ENCODE measurements around the gene PHETA2. TPM values are rescaled to one million over a fixed set of nuclear protein-coding genes. Genes with fewer than 3 reads are reported as not detected.

The PHETA2 gene, protein sequence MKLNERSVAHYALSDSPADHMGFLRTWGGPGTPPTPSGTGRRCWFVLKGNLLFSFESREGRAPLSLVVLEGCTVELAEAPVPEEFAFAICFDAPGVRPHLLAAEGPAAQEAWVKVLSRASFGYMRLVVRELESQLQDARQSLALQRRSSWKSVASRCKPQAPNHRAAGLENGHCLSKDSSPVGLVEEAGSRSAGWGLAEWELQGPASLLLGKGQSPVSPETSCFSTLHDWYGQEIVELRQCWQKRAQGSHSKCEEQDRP
- 3.0 TPM for total RNA-seq

DNA sequence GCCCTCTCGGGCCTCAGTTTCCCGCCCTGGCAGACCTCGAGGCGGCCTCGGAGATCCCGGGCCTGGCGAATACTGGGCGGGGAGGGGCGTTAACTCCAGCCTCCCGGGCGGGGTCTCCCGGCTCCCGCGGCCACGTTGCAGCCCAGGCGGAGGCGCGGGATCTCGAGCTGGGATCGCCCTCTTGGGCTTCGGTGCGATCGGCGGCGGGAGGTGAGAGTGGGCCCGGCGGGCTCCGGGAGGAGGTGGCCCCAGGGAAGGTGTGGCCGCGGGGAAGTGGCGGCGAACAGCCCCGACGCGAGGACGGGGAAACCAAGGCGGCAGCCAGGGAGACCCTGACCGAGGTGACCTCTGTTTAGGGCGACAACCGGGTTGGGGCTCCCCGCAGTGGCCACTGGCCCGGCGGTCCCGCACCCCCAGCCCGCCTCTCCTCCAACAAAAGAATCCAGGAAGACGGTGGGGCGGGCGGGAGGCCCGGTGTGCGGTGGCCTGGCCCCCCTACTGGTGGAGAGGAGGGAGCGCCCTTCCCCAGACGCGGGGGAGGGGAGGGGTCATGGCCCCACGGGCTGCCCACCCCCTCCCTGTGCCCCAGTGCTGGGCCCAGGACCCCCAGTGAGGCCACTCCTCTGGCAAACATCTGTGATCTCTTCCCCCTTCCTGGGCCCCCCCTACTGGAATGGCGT is at the start of gene PHETA2:
Gene PHETA2, plus strand, starts transcription at position 117 of the 680 bp plus-strand sequence. CDS start 3,046 bp downstream, outside the sequence.
- no peak for DNase-seq

DNA sequence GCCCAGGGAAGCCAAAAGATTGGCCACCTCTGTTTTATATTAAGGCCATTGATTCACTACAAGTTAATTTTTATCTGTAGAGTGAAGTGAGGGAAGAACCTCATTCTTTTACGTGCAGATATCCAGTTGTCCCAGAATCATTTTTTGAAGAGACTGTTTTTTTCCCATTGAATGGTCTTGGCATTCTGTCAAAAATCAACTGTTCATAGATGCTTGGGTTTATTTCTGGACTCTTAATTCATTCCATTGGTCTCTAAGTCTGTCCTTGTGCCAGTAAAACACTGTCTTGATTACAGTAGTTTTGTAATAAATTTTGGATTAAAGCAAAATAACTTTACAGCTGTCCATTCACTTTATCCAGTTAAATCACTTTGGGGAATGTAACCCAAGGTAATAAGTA is 48.6 kb upstream of the PHETA2 start:
- DNase-seq: no peak

DNA sequence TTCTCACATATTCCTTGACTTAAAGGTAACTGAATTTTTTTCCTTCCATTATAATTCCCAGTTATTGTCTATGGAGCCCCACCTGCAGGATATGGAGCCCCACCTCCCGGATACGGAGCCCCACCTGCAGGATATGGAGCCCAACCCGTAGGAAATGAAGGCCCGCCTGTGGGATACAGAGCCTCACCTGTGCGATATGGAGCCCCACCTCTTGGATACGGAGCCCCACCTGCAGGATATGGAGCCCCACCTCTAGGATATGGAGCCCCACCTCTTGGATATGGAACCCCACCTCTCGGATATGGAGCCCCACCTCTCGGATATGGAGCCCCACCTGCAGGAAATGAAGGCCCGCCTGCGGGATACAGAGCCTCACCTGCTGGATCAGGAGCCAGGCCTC is 47.3 kb upstream of the PHETA2 start:
- no peak for DNase-seq

DNA sequence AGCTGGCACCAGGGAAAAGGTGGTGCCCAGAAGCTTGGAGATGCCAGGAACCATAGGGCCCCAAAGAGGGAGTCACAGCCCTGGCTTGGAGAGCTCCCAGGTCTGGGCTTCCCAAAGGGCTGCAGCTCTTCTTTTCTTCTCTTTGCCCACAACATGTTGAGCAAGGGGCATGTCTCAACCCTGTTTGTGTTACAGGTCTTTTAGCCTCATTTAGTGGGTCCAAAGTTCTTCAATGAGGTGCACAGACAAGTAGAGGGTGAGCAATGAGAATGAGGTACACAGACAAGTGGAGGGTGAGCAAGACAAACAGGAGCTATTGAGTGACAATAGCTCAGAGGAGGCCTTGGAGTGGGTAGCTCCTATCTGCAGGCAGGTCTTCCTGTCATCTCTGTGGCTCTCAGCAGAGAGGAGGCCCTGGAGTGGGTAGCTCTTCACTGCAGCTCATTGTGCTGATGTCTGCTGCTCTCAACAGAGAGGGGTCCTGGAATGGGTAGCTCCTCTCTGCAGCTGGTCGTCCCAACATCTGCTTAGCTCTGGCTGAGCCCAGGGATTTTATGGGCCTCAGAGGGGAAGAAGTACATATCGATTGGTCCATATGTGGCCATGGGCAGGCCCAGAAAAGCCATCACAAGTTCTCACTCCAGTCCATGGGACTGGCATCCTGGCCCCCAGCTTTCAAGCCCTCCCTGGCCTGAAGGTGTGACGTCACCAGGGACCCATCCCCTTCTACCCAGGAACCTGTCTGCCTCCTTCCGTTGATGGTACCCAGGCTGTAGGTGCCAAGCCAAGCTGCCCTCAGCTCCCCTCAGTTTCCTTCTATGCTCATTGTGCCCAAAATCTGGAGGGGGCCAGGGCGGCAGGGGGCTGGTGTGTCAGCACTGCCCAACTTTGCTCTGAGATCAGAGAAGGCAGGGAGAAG is 40.5 kb upstream of the PHETA2 start:
- no peak for DNase-seq

DNA sequence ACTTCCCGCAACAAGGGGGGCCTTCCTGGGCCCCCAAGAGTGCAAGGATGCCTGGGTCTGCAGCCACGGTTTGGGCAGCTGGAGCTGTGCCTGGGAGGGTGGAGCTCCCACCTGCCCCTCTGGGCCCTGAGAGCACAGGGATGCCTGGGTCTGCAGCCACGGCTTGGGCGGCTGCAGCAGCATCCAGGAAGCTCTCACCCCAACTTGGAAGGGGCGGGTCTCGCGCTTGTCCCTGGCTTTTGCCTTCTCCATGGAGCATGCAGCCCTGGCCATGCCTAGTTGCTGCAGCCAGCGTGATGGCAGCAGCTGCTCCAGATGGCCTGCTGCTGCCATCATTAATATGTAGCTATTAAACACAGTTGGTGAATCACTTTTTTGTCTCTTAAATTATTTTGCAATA is 38.8 kb upstream of the PHETA2 start:
- DNase-seq: no peak

DNA sequence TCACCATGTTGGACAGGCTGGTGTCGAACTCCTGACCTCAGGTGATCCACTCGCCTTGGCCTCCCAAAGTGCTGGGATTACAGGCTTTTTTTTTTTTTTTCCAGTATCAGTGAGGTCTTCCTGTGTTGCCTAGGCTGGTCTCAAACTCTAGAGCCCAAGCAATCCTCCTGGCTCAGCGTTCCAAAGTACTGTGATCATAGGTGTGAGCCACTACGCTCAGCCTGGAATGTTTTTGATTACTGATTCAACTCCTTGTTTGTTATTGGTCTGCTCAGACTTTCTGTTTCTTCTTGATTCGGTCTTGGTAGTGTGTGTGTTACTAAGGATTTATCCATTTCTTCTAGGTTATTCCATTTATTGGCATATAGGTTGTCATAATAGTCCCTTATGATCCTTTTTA is 34.8 kb upstream of the PHETA2 start:
- DNase-seq: no peak

DNA sequence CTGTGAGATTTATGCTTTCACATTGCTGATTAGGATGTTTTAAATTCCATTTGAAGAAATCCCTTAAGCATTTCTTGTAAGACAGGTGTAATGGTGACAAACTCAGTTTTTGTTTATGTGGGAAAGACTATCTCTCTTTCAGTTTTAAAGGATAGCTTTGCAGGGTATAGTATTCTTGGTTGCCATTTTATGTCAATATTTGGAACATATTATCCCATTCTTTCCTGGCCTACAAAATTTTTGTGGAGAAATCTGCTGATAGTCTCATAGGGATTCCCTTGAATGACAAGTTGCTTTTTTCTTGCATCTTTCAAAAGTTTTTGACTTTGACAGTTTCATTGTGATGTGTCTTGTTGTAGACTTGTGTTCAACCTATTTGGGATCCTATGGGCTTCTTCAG is 32.3 kb upstream of the PHETA2 start:
- DNase-seq: no peak

DNA sequence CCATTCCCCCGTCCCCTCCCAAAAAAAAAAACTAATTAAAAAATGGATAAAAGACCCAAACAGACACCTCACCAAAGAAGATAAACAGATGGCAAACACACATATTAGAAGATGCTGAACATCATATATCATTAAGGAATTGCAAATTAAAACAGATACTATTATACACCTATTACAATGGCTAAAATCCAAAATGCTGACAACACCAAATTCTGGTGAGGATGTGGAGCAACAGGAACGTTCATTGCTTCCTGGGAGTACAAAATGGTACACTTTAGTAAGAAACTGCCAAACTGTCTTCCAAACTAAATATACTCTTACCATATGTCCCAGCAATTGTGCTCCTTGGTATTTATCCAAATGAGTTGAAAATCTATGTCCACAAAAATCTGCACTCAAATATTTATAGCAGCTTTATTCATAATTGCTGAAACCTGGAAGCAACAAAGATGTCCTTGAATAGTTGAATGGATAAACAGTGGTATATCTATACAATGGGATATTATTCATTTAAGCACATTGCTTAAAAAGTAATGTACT is 23.3 kb upstream of the PHETA2 start:
- DNase-seq: no peak

DNA sequence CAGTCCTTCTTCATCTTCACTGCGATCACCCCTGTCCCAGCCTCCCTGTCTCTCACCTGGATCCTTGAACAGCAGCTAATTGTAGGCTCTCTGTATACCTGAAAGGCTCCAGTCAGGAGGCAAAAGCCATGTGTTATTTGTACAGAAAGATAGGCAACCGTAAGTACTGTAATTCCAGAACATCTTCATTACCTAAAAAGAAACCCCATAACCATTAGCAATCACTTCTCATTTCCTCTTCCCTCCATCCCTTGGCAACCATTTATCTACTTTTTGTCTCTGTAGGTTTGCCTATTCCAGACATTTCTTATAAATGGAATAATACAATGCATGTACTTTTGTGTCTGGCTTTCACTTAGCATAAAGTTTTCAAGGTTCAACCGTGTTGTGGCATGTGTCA is 21.3 kb upstream of the PHETA2 start:
- DNase-seq: no peak

DNA sequence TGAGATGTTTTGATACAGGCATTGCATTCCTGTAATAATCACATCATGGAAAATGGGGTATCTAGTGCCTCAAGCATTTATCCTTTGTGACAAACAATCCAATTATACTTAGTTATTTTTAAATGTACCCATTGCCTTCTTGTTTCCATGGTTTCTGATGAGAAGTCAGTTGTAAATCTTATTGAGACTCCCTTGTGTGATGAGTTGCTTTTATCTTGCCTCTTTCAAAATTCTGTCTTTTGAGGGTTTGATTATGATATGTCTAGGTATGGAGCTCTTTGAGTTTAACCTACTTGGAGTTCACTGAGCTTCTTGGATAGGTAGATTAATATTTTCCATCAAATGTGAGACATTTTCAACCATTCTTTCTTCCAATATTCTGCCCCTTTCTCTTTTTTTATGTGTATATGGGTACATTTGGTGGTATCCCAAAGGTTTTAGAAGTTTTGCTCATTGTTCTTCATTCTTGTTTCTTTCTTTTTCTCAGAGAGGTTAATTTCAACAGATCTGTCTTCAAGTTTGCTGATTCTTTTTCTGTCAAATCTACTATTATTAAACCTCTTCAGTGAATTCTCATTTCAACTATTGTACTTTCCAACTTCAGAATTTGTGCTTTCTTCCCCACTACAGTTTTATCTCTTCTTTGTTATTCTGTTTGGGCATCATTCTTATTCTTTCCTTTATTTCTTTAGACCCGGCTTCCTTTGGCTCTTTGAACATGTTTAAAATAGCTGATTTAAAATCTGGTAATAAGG is 17.1 kb upstream of the PHETA2 start:
- DNase-seq: no peak

DNA sequence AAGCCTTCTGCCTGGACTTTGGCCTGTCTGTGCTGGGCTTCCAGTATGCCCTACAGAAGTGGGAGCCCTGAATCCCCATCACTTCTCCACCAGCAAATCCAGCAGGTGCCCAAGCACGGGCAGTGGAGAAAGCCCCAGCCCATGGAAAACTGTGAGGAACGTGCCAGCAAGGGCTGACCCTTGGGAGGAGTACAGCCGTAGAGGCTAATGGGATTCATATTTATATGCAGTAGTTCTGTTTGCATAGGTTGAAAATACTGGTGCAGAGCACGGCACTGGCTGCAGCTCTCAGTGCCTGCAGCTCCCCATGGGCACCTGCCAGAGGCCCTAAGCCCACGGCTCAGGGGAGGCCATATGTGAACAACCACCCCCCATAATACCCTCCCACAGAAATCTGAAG is 13.6 kb upstream of the PHETA2 start:
- DNase-seq: no peak

DNA sequence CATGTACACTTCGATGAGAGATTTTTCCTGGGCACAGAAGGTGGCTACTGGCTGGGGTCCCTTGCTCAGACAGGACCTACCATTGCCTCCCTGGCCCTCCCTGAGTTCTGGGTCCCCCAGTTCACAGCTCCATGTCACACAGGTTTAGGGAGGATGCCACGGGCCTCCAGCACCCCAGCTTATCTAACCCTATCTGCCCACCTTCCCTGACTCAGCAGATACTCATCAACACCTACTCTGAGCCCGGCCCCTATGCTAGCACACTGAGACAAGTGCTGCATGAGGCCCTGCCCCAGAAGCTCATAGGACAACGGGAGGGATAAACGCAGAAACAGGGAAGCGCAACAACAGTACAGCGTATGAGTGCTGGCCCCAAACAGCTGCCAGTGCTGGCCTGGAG is 13.0 kb upstream of the PHETA2 start:
- no peak for DNase-seq

DNA sequence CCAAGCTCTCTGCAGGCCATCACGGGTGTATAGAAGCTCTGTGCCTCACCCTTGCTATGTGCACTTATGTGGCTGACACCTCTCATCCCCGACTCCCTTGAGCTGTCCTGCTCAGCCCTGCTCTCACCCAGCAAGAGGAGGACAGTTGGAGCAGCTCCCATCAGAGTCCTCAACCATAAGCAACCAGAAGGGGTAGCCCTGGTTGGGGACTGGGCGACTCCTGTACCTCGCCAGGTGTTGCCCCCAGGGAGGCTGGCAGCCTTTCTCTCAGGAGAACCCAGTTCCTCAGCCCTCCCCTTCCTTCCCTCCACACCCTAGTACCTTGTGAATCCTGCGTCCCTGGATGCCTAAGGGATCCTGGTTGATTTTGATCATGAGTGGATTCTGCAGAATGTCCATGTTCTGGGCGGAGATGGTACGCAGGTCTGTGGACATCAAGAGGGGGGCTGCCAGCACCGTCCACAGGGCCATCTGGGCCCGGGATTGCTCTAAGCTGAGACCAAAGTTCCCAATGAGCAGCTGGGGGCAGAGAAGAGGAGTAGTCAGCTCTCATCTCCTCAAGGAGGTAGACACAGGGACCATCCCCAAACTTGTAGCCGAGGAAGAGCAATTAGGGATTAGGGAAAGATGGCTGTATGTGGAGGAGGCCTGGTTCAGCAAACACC is 11.4 kb upstream of the PHETA2 start:
- DNase-seq: no peak

DNA sequence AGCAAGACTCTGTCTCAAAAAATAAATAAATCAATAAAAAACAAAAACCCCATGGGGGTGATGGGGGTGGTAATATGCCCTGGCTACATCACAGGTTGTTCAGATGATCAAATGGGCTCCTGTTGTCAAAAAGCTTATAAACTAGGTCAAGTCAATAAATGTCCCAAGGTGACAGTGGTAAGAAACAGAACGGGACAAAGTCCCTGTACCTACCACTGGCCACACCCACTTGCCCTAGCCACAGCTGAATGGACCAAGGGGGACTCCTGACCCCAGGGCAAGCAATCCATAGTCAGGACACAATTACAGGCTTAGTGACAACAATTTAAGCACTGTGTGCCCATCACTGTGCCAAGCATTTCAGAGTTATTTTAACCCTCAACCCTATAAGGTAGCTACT is 9.4 kb upstream of the PHETA2 start:
- DNase-seq: no peak

DNA sequence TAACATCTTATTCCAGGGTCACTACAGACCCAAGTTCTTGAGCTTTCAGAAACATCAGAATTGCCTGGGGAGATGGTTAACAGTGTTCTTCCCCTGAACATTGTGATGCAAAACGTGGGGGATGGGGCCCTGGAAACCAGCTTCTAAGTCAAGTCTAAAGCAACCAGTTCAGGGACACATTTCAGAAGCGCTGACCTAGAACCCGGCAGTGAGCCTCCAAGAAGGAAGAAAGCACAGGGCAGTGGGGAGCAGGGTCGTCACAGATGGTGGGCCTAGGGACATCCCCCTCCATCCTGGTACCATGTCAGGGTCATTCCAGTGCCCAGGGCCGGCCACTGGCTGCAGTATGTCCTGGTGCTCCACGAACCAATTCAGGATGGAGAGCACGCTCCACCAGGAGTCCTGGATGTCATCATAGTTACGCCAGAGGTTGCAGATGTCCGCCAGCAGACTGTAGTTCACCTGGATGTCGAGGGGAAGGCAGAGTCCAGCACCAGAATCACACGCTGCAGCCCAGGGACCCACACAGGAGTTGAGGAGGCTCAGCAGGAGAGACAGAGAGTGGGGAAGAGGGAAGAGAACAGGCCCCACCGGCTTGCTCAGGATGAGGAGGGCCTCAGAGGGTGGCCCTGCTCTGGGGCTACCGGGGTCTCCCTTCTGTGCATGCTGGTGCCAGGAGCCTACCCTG is 8.5 kb upstream of the PHETA2 start:
- no peak for DNase-seq

DNA sequence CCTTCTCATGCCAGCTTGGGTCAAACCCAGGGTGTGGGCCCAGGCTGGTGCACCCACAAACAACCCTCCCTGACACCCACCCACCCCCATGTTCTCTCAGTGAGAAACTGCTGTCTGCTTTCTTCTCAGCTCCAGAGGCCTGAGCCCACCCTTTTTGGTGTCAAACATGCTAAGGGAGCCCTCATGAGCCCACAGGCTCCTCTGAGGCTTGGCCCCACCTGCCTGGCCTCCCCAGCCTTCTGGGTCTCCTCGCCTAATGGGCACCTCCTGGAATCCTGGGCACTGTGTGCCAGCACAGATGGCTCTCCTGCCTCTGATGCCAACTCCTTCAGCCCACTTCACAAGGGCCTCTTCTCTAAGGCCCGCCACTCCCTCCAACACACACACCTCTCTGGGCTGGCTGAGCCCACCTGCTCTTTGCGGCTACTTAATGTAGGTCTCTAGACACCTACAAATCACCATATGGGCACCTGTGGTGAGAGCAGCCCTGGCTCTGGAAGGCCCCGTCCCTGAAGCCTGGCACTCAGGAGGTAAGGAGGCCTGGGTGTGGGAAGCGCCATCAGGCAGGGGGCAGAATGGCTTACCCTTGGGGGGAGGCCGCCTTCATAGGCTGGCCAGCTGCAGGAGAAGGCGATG is 7.8 kb upstream of the PHETA2 start:
- DNase-seq: no peak

DNA sequence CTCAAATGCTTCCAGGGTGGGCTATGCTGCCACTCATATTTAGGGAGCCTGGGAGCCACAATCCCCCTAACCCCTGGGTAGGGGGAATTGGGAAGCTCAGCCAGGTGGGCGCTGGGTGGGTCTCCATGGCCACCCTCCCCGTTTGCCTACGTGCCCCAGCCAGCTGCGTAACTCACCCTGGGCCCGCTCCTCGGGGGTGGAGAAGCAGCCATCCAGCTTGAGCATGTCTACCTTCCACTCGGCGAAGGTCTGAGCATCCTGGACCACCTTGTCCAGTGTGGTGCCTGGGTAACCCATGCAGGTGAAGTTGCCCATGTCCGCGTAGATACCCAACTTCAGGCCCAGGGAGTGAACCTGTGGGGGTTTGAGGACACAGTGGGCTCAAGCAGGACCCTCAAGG is 7.1 kb upstream of the PHETA2 start:
- DNase-seq: no peak

DNA sequence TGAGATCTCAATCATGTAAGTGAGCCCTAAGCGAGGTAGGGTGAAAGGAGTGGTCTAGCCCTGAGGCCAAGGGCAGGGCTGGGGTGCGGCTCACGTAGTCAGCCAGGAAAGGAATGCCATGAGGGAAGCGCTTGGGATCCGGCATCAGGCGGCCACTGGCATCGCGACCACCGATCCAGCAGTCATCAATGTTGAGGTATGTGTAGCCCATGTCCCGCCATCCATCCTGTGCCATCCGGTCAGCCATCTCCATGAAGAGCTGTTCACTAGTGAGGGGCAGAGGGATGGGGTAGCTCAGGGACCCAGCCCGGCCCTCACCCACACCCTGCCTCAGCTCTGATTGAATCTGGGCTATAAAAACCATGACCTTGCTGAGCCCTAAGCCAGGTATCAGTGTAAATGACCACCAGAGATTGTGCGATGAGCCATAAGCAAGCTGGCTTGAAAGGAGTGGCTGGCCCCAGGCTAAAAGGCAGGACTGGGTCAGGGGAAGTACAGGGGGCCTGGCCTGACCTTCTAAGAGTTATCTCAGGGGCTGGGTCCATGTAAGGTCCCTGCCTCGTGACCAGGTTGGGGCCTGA is 6.3 kb upstream of the PHETA2 start:
- DNase-seq: no peak

DNA sequence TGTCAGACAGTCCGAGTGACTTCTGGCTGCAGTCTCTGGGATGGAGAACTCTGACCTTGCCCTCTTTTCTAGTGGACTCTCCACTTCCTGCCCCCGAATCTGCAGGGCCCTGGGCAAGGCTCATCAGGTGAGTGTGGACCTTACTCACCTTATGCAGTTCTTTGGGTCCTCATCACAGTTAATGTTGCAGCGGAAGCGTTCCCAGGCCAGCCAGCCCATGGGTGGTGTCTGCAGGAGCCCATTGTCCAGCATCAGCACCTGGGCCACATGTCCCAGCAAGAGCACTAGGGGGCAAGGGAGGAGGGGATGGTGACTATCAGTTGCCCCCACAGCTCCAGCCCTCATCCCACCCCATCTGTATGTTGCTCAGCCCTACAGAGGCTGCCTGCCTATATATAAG is 5.8 kb upstream of the PHETA2 start:
- no peak for DNase-seq
